Hypothalamus (tissue), 51 donors: Measurements from ENCODE around the gene CBX8.

Experiments
- DNase-seq, 51 donors: peaks; one replicate each; lab custom pipeline; 2025; lab: John Stamatoyannopoulos, UW

Gene CBX8

DNA sequence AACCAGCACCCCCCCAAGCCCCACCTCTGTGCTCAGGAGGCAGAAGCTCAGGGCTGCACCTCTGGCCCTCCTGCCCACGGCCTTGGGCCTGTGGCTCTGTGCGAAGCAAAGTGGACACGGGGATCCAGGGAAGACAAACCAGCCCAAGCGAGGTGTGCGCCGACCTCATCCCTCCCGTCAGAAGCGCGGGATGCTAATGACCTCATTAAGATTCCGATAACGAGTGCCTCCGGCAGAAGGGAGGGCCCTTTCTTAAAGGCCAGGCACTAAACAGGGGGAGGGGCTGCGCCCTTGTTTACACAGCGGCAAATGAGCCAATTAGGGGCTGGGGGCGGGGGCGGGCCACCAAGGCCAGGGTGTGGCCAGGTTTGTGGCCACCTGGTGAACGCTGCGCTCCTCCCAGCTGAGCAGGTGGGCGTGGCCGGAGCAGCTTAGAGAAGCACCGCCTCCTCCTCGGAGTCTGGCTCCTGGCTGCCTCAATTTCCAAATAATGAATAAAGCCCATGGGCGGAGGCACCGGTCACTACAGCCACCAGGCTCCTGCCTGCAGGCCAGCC is 39.2 kb upstream of the CBX8 start:
- no peak for DNase-seq

GRCh38 chr17:79835470-79835899 is 38.6 kb upstream of the CBX8 start:
- no peak for DNase-seq

- peak in 1 of 51 donors; percentile 18 for DNase-seq
Observed at GRCh38 chr17:79834565-79835469, 37.9 kb upstream of the CBX8 start.

GRCh38 chr17:79833744-79834564 is 37.1 kb upstream of the CBX8 start:
- no peak for DNase-seq

DNA sequence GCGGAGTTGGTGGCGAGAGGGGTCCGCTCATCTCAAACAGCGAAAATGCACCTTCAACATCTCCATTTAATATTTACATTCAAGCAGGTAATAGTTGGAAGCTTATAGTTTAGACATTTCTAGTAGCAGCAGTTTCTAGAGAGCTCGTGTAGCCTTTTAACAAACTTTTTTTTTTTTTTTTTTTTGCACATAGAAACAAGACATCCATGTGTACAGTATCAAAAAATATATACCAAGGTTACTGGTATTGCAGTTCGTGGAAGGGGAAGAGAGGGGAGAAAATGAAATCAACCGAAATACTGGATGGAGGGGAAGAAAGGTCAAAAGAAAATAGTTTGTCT is 36.2 kb upstream of the CBX8 start:
- DNase-seq: no peak

DNA sequence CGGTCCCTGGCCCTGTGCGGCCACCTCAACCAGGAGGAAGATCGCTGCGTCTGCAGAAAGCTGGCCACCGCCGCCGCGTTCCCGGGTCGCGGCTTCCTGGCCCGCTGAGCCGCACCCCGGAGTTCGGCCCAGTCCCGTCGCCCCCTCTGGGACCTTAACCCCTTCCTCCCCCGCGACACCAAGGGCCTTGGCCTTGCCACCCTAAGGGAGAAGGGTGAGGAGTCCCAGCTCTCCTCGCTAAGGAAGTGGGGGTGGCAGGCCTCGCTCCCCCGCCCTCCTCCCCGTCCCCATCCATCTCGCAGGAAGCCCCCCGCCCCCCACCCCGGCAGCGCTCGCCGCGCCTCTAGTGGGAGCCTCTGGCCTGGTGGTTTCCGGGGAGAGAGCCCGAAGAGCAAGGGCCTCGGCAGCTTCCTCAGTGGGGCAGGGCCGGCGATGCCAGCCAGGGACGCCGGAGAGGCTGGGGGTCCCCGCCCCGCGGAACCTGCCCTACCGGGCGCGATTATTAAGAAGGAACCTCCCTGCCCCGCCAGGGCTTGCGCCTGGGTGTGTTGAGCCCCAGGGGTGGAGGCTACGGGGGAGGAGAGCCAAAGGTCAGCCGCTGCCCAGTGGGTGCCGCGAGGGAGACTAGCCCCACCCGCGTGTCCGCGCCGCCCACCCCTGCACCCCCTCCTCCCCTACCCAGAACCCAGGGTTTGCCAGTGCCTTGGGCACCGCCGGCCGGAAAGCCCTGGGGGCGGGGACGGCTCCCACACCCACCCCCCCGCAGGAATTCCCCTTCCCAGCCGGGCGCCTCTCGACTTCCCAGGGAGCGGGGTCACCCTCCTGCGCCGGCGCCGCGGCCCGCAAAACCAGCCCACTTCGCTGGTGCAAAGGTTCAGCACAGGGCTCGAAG is 35.6 kb upstream of the CBX8 start:
- no peak for DNase-seq

DNA sequence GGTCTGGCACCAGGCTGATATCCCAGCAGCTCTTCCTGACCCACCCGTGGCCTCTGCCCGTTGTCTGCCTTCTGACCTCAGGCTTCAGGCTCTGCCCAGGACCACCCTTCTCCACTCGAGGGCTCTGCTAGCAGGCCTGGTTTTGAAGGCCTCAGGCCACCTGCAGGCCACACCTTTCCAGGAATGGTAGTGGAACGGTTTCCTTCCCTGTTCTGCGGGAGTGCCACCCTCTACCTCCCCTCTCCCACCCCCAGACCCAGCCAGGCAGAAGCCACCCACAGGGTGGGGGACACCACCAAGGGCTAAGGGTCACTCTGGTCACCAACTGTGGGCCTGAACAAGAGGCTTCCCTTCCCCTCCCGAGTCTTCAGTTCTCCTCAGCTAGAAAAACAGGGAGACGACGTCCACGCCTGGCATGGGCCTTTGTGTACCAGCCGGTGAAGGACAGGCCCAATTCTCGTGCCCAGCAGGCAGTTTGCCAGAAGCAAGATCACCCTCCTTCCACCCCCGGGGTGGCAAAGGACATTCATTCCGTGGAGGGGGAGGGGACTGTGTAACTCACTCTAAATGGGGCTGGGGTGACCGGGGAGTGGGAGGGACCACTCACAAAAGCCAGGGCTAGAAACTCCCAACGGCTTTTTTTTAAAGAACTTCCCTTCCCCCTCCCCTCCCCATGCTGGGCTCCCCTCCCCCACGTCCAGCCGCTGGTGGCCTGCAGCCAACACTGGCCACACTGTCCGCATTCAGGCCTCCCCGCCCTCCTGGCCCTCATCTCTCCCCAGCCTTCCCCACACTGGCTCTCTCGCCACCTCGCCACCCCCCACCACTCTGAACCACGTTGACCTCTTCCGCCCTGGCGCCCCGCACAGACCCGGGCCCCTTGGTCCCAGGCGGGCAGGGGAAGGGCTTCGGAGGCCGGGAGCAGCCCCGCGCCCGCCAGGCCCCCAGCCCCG is 34.7 kb upstream of the CBX8 start:
- DNase-seq: peak in 50 of 51 donors; percentile 21 to 90 (median 71)

- no peak for DNase-seq
Observed at GRCh38 chr17:79830763-79831264, 33.9 kb upstream of the CBX8 start.

- no peak for DNase-seq
Observed at GRCh38 chr17:79830303-79830702, 33.4 kb upstream of the CBX8 start.

- DNase-seq: no peak
Observed at GRCh38 chr17:79829457-79829856, 32.6 kb upstream of the CBX8 start.

DNA sequence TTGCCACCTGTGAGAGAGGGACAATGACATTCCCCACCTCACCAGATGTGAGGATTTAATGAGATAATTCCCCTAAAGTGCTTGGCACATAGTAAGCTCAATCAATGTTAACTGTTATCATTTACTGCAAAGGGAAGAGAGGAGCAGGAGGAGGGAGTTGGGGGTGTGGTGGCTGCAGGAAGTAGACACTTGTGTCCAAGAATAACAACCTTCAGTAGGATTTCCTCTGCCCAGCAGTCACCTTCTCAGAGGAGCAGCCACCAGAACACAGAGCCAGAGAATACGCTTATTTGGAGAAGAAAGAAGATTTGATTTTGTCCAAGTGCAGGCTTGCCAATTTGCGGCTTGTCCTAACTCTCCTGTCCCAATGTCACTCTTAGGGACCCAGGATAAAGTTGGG is 32.1 kb upstream of the CBX8 start:
- no peak for DNase-seq

GRCh38 chr17:79826841-79827578 is 30.1 kb upstream of the CBX8 start:
- DNase-seq: no peak

DNA sequence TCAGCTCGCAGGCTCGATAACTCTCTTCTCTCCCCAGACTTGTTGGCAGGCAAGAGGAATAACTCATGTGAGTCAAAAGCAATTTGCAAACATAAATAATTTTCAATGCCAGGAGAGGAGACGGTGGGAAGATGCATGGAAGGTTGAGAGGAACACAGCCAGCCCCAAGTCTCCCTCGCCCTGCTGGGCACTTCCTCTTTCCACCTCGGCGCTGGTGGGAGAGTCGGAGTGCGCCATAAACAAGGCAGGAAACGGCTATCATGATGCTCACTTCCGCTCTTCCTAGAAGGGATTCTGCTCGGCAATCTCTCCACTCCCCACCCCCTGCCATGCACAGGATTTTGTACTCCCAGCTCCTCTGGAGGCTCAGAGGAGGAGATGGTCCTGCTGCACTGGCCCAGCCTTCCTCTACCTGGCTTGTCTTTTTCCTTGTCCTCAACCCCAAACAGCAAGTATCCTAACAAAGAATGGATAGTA is 29.4 kb upstream of the CBX8 start:
- DNase-seq: no peak

GRCh38 chr17:79825580-79825921 is 28.7 kb upstream of the CBX8 start:
- DNase-seq: no peak

- no peak for DNase-seq
Observed at GRCh38 chr17:79824893-79825579, 28.2 kb upstream of the CBX8 start.

DNA sequence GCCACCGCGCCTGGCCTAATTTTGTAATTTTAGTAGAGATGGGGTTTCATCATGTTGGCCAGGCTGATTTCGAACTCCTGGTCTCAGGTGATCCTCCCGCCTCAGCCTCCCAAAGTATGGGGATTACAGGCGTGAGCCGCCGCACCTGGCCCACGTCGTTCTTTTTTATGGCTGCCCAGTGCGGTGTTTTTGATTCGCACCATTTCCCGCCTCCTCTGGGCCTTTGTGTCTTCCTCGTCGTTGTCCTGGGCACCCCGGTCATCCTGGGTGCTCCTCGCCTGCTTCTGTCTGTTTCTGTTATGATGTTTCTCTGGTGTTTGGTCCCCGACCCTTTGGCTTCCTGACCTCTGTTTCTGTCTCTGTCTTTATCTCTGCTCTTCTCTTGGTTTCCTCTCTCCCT is 27.4 kb upstream of the CBX8 start:
- no peak for DNase-seq

GRCh38 chr17:79822583-79823124 is 25.8 kb upstream of the CBX8 start:
- DNase-seq: no peak
